SK-N-SH treated with all-trans-retinoic acid at 6 μM for 48 hours (cell line): Measurements from ENCODE around the gene CBFB.

Experiments used
- ATAC-seq: fragments of 200-7000 bp; cut with Tn5 transposase; 3 replicates; pipeline ENCODE4 v1.9.1; 2020; ENCODE audit warnings: mild to moderate bottlenecking, moderate library complexity
- ARNTL ChIP-seq: fragments of 450-650 bp; formaldehyde crosslinking; IDR thresholded peaks from 2 replicates; pipeline ENCODE4 v1.5.0; 2020; ENCODE audit warnings: low read depth, mild to moderate bottlenecking, moderate library complexity, borderline replicate concordance
- BACH2 ChIP-seq: fragments of 250-450 bp; sonication (Bioruptor Pico); IDR thresholded peaks from 2 replicates; pipeline ENCODE4 v1.9.0; 2021; ENCODE audit warnings: mild to moderate bottlenecking, borderline replicate concordance
- CREB5 ChIP-seq: fragments of 250-450 bp; sonication (Bioruptor Pico); IDR thresholded peaks from 2 replicates; pipeline ENCODE4 v1.5.1; 2020; ENCODE audit warnings: low read depth, mild to moderate bottlenecking, moderate library complexity
- CSDC2 ChIP-seq: fragments of 250-450 bp; sonication (Bioruptor Pico); IDR thresholded peaks from 2 replicates; pipeline ENCODE4 v1.5.0; 2020; ENCODE audit warnings: mild to moderate bottlenecking, moderate library complexity
- CSRNP3 ChIP-seq: fragments of 250-450 bp; sonication (Bioruptor Pico); IDR thresholded peaks from 2 replicates; pipeline ENCODE4 v1.5.1; 2021; ENCODE audit warnings: mild to moderate bottlenecking, moderate library complexity
- ESRRG ChIP-seq: fragments of 250-450 bp; sonication (Bioruptor Pico); IDR thresholded peaks from 2 replicates; pipeline ENCODE4 v1.6.1; 2021; ENCODE audit warnings: mild to moderate bottlenecking
- ISL1 ChIP-seq: fragments of 250-450 bp; sonication (Bioruptor Pico); IDR thresholded peaks from 2 replicates; pipeline ENCODE4 v2.1.2; 2022; ENCODE audit warnings: mild to moderate bottlenecking, moderate library complexity
- OSR1 ChIP-seq: fragments of 250-450 bp; sonication (Bioruptor Pico); IDR thresholded peaks from 2 replicates; pipeline ENCODE4 v1.8.0; 2022; ENCODE audit warnings: moderate library complexity, mild to moderate bottlenecking, inconsistent platforms
- PATZ1 ChIP-seq: fragments of 250-450 bp; sonication (Bioruptor Pico); IDR thresholded peaks from 2 replicates; pipeline ENCODE4 v1.8.0; 2020; ENCODE audit warnings: mild to moderate bottlenecking, moderate library complexity, borderline replicate concordance
- POU6F1 ChIP-seq: fragments of 250-450 bp; sonication (Bioruptor Pico); IDR thresholded peaks from 2 replicates; pipeline ENCODE4 v1.8.0; 2021; ENCODE audit warnings: low read depth, mild to moderate bottlenecking, moderate library complexity, borderline replicate concordance
- PPARA ChIP-seq: fragments of 250-450 bp; sonication (Bioruptor Pico); IDR thresholded peaks from 2 replicates; pipeline ENCODE4 v1.5.0; 2020; ENCODE audit warnings: mild to moderate bottlenecking, borderline replicate concordance
- RARB ChIP-seq: fragments of 250-450 bp; sonication (Bioruptor Pico); IDR thresholded peaks from 2 replicates; pipeline ENCODE4 v1.8.0; 2021; ENCODE audit warnings: mild to moderate bottlenecking, moderate library complexity
- SNAI2 ChIP-seq: fragments of 250-450 bp; sonication (Bioruptor Pico); IDR thresholded peaks from 2 replicates; pipeline ENCODE4 v1.5.0; 2020; ENCODE audit warnings: mild to moderate bottlenecking, moderate library complexity
- TCF4 ChIP-seq: fragments of 250-450 bp; sonication (Bioruptor Pico); IDR thresholded peaks from 2 replicates; pipeline ENCODE4 v1.8.0; 2021; ENCODE audit warnings: mild to moderate bottlenecking, moderate library complexity, borderline replicate concordance
- TOX ChIP-seq: fragments of 250-450 bp; sonication (Bioruptor Pico); IDR thresholded peaks from 2 replicates; pipeline ENCODE4 v1.8.0; 2021; ENCODE audit warnings: mild to moderate bottlenecking, moderate library complexity, borderline replicate concordance
- ZC3H10 ChIP-seq: fragments of 250-450 bp; sonication (Bioruptor Pico); IDR thresholded peaks from 2 replicates; pipeline ENCODE4 v1.5.1; 2021; ENCODE audit warnings: mild to moderate bottlenecking, moderate library complexity
- ZFP3 ChIP-seq: fragments of 250-450 bp; sonication (Bioruptor Pico); IDR thresholded peaks from 2 replicates; pipeline ENCODE4 v1.5.0; 2020; ENCODE audit warnings: mild to moderate bottlenecking, moderate library complexity
- ZFP30 ChIP-seq: fragments of 450-650 bp; formaldehyde crosslinking; IDR thresholded peaks from 2 replicates; pipeline ENCODE4 v1.5.0; 2022; ENCODE audit warnings: mild to moderate bottlenecking, moderate library complexity
- ZNF565 ChIP-seq: fragments of 450-650 bp; formaldehyde crosslinking; conservative IDR thresholded peaks from 2 replicates; pipeline ENCODE4 v1.5.0; 2020; ENCODE audit warnings: low read depth, mild to moderate bottlenecking, moderate library complexity
- ZNF70 ChIP-seq: fragments of 450-650 bp; formaldehyde crosslinking; IDR thresholded peaks from 2 replicates; pipeline ENCODE4 v1.5.0; 2020; ENCODE audit warnings: mild to moderate bottlenecking, moderate library complexity
- ZNF8 ChIP-seq: fragments of 450-650 bp; formaldehyde crosslinking; IDR thresholded peaks from 2 replicates; pipeline ENCODE4 v1.5.0; 2020; ENCODE audit warnings: mild to moderate bottlenecking, moderate library complexity

Gene CBFB

GRCh38 chr16:67147437-67148140, 118.6 kb downstream of the CBFB start:
- TF ChIP-seq POU6F1 (CRISPR knock-in tag) (no peak), ZNF565 (CRISPR knock-in tag) (no peak), TCF4 (CRISPR knock-in tag) (no peak), PATZ1 (CRISPR knock-in tag) (no peak), PPARA (CRISPR knock-in tag) (no peak), CSRNP3 (no peak), OSR1 (CRISPR knock-in tag) (no peak), ISL1 (CRISPR knock-in tag) (no peak), ZC3H10 (no peak), RARB (CRISPR knock-in tag) (no peak), ARNTL (no peak), ESRRG (CRISPR knock-in tag) (no peak), TOX (CRISPR knock-in tag) (no peak), SNAI2 (CRISPR knock-in tag) (no peak), ZFP30 (no peak)

GRCh38 chr16:67148221-67148620, 119.3 kb downstream of the CBFB start:
- TF ChIP-seq ISL1 (CRISPR knock-in tag): no peak
- TF ChIP-seq SNAI2 (CRISPR knock-in tag): no peak
- no peak for TF ChIP-seq ARNTL
- TF ChIP-seq OSR1 (CRISPR knock-in tag): no peak
- no peak for TF ChIP-seq ESRRG (CRISPR knock-in tag)
- TF ChIP-seq ZFP30: no peak
- TF ChIP-seq CREB5 (CRISPR knock-in tag): no peak
- TF ChIP-seq BACH2: no peak
- no peak for TF ChIP-seq ZC3H10
- TF ChIP-seq ZNF8 (CRISPR knock-in tag): no peak
- no peak for TF ChIP-seq TOX (CRISPR knock-in tag)
- TF ChIP-seq POU6F1 (CRISPR knock-in tag): no peak
- TF ChIP-seq RARB (CRISPR knock-in tag): no peak
- no peak for TF ChIP-seq CSRNP3
- no peak for TF ChIP-seq ZFP3 (CRISPR knock-in tag)
- no peak for TF ChIP-seq CSDC2 (CRISPR knock-in tag)
- TF ChIP-seq PATZ1 (CRISPR knock-in tag): no peak
- TF ChIP-seq ZNF565 (CRISPR knock-in tag): no peak
- TF ChIP-seq ZNF70: no peak
- TF ChIP-seq PPARA (CRISPR knock-in tag): no peak
- TF ChIP-seq, all 23 proteins: peak for 0
- ATAC-seq: no peak

More at GRCh38 chr16:67147437-67148140, 118.6 kb downstream of the CBFB start:
- no peak for ATAC-seq
